DMS 273 (cell line): ENCODE data around the gene SLC24A1.
A peak's percentile ranks its signal among the peaks of the same experiment; 100 is the strongest.
"Not testable (repeated sequence)": the region's sequence is repeated elsewhere in the genome, so short reads cannot be mapped to it uniquely, and the experiment has no call there.

Experiments used
- DNase-seq: peaks from one replicate; lab custom pipeline; 2025; ENCODE audit not compliant: unreplicated experiment; lab: John Stamatoyannopoulos, UW

The SLC24A1 gene

DNA sequence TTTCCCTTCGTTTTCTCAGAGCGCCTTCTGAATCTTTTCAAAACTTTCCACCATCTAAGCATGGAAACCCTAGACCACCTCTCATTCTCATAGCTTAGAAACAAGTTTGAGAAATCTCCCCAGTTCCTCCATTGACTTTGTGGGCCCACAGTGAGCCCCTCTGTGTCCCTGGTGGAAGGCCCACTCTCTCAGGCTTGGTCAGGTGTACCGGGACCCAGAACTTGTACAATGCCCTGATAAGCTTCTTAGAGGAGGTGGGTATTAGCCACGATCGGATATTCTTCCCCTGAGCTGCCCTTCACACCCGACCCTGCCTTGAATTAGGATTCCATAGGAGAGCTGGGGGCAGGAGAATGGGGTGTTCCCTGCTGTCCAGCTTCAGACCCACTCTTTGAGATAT is at the start of gene SLC24A1:
TSS of gene SLC24A1 (plus strand) at position 301 of the 400 bp plus-strand sequence. CDS start 2,143 bp downstream, outside the sequence.
- DNase-seq, result no peak

DNA sequence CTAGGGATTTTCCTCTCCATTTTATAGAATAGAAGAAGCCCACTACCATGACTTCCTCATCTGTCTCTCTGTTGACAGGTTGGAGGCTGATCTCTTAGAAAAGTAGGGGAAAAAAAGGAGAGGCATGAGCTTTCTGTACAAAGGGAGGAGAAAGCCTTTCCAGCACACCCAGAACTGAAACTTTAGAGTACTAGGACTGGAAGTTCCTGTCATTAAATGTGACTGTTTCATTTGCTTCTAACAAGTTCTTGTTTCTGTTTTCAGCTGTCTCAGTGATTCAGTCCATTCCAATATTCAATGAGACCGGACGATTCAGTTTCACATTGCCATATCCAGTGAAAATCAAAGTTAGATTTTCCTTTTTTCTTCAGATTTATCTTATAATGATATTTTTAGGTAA is 49.8 kb upstream of the SLC24A1 start:
- no peak for DNase-seq

DNA sequence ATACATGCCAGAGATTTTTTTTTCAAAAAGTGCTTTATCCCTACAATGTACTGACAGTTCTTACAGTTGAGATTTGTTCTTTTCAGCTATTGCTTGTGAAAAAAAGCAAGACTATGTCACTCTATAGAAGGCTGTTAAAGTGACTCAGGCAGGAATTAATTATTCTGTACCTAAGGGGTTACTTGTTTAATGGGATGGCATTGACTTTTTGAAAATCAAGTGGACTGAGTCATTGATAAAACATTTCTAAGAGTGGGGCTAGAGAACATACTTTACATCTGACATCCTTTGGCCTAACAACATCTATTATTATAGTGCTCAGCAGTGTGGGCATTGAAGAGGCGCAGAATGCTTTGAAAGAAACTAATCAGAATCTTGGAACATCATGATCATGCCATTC is 45.1 kb upstream of the SLC24A1 start:
- no peak for DNase-seq

DNA sequence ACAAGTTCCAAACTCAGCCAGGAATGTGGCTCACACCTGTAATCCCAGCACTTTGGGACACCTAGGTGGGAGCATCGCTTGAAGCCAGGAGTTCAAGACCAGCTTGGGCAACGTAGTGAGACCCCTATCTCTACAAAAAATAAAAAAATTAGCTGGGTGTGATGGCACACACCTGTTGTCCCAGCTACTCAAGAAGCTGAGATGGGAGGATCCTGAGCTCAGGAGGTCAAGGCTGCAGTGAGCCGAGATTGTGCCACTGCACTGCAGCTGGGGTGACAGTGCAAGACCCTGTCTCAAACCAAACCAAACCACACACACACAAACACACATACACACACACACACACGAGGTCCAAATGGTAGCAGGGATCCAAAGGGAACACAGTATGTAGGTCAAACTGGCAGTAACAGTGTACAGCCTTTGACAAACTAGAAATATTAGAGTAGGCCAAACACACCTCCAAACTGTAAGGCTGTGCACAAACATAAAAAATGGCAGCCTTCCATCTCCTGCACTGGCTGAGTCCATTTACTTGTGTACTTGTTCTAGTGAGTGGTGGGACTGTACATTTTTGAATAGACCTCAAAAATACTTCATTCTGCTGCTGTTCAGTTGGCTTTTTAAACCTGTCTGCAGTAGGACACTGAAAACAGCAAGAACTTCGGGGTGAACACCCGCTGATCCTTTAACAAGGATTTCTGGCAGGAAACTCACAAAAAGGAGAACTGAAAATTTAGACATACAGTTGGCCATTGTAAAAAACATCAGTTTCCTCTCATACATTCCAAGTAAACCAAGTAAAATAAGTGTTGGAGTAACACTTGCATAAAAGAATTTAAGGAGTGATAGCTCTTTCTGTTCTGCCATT is 44.4 kb upstream of the SLC24A1 start:
- no peak for DNase-seq

DNA sequence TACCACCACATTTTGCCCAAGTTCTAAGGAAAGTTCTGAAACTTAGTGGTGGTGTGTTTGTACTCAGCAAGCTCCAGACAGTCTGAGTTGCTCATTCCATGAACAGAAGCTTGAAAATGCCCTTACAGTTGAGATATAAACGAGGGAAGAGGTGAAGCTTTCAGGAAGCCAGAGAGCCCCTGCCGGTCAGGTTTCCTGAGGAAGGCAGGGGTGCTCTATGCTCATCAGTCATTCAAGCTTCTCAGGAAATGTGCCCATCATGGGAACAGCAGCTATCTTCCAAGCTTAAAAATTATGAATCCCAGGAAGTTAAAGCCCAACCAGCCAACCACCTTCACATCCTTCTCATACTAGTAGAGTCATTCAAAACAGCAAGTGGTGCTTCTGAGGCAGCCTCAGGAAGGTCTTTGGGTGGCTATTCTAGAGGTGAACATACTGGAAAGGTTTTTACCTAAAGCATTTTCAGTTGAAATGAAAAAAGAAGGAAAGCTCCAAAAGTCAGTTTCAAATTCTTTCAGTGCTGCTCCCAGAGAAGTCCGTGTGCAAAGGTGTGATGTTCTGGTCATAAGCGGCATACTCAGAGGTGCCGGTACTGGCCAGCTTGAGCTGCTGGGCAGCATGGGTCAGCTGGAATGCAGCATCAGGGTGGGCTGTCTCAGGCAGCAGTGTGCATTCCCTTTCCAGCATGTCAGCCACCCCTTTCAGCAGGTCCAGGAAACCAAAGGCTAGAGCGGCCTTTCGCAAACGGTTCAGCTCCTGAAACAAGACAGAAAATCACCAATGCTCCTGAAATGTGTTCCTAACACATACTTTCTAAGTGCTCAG is 42.6 kb upstream of the SLC24A1 start:
- no peak for DNase-seq

DNA sequence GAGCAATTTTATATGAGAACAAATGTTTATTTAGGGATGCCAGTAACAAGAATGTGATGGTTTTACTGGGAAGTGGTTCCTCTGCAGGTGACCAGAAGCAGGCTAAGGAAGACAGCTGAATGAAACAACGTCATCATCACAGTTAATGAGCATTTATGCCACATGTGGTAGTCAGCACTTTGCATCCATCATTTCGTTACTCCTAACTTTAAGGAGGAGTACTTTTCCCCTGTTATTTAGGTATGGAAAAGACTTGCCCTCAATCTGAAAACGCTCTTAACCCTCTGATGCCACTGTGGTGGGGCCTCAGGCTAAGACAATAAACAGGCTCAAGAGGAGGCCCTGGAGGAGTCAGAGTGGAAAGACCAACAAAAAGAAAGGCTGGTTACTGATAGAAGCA is 42.0 kb upstream of the SLC24A1 start:
- no peak for DNase-seq

DNA sequence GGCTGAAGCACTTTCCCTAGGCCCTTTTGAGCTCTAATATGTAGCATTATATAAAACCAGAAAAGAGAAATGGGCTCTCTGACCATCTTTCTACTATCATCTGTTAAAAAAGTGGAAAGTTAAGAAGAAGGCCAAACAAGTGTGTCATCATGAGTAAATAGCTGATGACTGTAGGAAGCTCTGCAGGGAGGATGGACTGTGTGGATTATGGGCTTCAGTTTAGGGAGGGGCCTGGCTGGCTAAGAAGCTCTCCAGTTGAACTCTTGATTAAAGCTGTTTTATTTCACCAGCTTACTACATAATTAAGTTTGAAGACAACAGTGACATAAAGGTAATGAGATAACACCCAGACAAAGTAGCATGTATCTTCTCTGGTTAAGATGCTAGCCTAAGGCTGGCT is 41.5 kb upstream of the SLC24A1 start:
- DNase-seq, result no peak

DNA sequence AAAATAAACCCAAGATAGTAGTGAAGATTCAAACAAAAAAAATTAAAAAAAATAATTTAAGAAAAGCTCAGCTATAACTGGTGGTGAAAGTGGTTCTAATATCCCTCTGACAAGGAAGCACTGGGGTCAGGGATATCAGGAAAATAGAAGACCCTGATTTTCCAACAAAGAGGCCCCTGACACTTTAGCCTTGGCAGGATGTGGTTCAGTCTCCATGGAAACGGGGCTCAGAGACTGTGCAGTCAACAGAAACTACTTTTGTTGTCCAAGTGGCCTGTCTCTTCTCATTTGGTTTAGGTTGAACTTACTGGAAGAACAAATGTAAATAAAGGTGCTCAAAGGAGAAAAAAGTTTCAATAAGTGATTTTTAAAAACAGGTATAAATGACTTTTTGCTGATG is 38.0 kb upstream of the SLC24A1 start:
- DNase-seq, result no peak

DNA sequence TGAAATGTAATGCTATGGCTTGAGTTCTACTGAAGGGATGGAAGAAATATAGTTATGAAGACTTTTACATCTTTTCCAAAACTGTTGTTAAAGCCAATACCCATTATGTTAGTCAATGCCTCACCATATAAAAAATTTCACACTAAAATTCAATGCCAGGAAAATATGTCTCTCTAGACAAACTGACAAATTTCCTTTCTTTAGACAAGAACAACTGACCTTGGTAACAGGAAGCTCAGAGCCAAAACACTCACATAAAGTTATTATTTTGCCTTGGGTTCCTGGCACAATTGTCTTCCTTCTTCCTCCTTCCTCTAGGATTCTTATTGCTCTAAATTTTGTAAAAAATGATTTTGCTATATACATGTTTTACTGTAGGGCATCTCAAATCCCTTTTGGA is 37.5 kb upstream of the SLC24A1 start:
- DNase-seq, result no peak

DNA sequence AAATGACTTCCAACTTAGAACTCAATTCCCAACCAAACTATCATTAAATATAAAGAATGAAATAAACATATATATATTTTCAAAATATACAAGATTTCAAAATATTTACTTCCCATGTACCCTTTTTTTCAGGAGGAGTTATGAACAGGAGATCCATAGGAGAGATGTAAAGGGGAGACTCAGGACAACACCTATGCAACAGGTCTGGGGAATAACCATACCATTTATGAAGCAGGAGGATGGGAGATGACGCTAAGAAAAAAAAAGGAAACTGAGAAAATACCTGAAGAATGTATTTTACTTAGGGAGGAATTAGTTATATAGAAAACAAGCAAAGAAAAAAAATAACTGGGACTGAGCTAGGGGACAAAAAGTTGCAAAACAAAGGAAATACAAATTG is 34.6 kb upstream of the SLC24A1 start:
- DNase-seq, result no peak

DNA sequence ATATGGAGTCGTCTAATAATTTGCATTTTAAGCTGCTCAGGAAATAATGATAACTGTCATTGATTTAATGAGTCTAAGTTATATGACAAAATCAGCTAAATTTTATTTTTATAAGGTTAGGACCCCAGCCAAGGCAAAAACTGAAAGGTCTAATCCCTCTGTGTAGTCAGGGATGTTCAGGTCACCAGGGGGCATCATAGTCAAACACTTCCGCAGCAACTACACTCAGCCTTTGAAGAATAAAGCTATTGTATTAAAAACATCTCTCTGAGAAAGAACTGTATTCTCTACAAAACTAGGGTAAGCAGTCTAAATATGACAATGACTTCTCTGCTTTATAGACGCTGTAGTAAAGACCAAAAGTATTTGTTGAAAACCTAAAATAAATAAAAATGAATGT is 25.8 kb upstream of the SLC24A1 start:
- peak; percentile 37 for DNase-seq

DNA sequence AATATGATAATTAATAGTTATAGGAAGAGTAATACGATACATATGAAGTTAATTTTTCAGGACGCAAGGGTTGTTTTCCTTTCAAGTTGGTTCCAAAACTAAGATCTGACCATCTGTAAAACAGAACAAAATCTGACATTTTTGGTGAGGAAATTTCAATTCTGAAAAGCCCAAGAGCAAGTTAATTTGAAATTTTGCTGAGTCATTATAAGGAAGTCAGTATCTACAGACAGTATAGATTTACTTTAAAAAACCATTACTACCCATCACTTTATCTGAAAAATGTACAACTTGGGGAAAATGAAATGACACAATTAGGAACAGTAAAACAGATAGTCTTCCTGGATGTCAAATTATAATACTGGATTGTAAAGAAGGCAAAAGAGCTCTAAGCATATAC is 23.3 kb upstream of the SLC24A1 start:
- DNase-seq, result no peak

DNA sequence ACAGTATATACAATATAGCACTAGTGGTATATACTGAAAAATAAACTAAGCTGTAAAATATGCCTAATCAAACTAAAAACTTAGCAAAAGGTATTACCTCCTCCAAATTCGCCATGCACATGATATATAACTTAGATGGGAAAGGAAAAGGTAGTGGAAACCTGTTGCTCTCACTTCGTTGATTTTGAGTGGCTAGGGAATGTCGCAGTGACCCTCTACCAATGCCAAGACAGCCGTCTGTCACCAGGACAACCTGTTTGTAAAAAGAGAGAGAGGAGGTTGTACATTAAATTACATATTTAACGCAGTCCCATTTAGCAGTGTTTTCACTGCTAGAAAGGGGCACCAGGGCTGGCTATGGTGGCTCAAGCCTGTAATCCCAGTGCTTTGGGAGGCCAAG is 22.1 kb upstream of the SLC24A1 start:
- no peak for DNase-seq

DNA sequence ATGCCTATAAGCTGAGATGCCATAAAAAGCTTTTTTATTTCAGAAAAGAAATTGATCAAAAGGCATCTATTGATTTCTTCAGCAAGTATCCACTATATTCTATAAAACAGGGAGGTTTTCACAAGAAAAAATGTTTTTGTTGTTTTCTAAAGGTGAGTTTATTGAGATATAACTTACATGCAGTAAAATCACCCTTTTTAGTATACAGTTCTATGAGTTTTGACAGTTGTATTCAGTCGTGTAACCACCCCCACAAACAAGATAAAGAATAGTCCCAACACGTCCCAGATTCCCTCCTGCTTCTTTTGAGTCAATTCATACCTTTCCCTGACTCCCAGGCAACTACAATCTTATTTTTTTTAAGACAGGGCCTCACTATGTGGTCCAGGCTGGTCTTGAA is 18.6 kb upstream of the SLC24A1 start:
- no peak for DNase-seq

DNA sequence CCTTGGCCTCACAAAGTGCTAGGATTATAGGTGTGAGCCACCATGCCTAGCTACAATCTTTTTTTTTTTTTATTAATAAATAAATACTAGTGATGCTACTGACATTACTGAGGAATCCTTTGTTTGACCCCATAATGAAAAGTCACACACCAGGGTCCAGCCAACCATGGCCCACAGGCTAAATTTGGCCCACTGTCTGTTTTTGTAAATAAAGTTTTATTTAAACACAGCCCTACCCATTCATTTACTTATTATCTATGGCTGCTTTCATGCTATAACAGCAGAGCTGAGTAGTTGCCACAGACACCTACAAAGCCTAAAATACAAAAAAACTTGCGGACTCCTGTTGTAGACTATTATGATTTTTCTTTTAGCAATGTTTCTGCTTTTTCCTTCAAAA is 18.2 kb upstream of the SLC24A1 start:
- no peak for DNase-seq

DNA sequence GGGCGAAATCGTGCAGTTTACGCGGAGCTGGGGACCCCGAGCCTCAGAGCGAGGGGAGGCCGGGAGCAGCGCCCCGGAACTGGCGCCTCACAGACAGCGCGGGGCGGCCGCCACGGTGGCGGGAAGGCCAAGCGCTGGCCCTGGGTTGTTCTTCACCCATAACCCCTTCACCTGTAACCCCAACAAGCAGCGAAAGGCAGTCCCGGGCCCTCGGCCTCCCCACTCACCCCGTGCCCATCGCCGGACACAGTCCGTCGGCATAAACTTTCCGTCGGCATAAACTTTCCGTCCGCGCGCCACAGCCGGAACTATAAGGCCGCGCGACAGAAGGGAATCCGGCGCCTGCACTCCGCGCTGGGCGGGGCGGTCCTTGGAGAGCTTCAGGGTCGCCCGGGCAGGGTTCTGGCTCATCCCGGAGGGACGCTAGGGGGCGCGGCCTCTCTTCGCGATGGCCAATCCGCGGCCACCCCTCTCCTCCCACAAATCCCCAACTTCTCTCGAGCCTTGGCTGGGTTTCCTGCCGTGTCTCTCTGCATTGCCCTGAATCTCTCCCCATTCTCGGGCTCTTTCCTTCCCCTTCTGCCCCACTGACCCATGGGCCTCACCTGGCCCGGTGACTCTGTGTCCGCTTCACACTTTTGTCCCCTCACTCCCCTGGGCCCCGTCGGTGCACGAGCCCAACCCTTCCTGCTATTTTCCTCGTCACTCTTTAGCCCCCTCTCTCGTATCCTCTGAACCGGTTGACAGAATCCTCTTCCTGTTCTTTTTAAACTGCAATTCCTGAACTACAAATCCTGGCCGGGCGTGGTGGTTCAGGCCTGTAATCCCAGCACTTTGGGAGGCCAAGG is 10.6 kb upstream of the SLC24A1 start, which contains the start of gene INTS14:
TSS of gene INTS14 (minus strand) at position 261 of the 848 bp plus-strand sequence. CDS start 3,751 bp downstream, outside the sequence.
- DNase-seq, result peak; percentile 98

DNA sequence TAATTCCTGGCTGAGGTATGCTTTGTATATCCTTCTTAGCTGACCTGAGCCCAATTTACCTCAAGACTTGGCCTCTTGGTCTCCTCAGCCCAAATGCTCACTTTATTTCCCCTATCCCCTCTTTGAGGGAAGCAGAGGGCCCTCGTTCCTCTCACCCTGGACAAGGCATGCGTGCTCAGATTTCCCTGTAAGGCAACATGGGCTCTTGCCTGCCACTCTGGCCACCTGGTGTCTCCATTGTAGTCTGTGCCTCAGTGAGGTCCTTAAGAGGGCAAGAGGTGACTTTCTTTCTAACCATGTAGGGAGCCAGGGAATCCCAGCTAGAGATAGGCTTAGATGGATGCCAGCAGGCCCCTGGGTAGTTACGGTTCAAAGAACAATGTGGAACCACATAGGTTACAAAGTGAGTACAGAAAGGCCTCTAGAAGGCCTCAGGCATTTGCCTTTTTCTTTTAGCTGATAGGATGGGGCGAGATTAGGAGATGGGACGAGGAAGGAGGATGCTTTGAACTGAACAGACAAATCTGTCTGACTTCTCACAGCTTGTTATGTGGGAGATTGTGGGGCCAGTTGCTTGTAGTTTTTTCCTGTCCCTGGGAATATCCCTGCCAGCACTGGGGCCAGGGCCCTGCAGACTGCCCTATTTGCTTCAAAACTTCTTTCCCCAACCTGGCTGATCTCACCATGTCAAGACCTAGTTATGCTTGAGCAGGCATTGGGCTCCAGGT is 9.7 kb upstream of the SLC24A1 start:
- DNase-seq, result no peak

DNA sequence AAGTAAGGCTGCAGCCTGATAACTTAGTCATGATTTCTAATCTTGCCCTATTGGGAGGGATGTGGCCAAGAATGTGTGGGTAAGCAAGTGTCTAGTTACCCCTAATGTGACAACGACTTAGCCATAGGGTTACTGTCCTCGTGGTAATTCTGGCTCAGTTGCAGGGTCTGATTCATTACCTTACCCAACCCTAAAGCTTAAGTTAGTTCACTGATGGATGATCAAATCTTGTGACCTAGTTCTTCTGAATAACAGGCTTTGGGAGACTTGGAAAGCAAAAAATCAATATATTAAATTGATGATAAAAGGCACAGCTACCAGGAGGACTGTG is 9.2 kb upstream of the SLC24A1 start:
- DNase-seq, result no peak

DNA sequence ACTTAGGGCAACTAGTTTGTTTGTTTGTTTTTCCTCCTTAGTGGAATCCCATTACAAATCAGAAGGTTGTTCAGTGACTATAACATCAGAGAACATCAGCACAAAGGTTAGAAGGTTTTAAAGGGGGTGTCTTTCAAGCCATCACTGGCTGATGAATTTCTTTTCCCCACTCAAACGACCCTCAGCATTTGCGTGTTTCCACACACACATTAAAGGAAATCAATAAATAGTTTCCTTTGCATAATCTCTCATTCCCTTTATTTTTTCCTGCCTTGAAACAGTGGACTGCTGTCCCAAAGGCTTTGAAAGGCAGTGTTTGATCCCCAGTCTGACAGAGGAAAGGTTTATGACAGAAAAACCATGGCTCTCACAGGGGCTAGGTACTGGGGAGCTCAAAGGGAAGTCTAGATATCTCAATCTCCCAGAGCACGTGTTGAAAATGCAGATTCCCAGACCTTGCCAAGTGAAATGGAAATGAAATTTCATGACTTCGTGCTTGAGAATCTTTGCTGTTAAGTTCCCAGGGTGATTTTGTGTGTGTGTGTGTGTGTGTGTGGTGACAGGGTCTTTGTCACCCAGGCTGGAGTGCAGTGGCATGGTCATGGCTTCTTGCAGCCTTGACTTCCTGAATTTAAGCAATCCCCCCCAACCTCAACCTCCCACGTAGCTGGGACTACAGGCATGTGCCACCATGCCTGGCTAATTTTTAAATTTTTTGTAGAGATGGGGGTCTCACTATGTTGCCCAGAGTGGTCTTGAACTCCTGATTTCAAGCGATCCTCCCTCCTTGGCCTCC is 8.6 kb upstream of the SLC24A1 start:
- DNase-seq, result no peak

DNA sequence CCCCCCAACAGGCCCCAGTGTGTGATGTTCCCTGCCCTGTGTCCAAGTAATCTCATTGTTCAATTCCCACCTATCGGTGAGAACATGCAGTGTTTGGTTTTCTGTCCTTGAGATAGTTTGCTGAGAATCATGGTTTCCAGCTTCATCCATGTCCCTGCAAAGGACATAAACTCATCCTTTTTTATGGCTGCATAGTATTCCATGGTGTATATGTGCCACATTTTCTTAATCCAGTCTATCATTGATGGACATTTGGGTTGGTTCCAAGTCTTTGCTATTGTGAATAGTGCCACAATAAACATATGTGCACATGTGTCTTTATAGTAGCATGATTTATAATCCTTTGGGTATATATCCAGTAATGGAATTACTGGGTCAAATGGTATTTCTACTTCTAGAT is 5.9 kb upstream of the SLC24A1 start:
- DNase-seq, result not testable (repeated sequence)
